CD14-positive monocyte (primary cell): ENCODE results near the gene MBNL2. TPM values are rescaled to one million over a fixed set of nuclear protein-coding genes. Genes with fewer than 3 reads are reported as not detected.

Experiments
- DNase-seq, 3 donors: peaks; one replicate each; pipeline ENCODE4 v3.0.0-alpha.2; 2011 to 2022
- H2AFZ ChIP-seq: 2 replicates; pipeline ENCODE4 v1.6.0; 2012; ENCODE audit warnings: mild to moderate bottlenecking, low read depth, low read length, inconsistent platforms; ENCODE audit not compliant: insufficient read depth, poor library complexity, severe bottlenecking
- H3K27ac ChIP-seq, 2 donors: 1 replicate in 1 of 2; 2 replicates in 1 of 2; pipeline ENCODE4 v1.5.1; 2012 to 2013; ENCODE audit warnings: low read length in 2 of 2, control low read depth in 1 of 2, inconsistent platforms in 1 of 2, low read depth in 1 of 2, mild to moderate bottlenecking in 1 of 2
- H3K27me3 ChIP-seq, 2 donors: one replicate each; pipeline versions ENCODE4 v1.6.0 to v1.6.1; 2011 to 2013; ENCODE audit warnings: low read length in 2 of 2; ENCODE audit not compliant: control insufficient read depth in 2 of 2, insufficient read depth in 2 of 2
- H3K36me3 ChIP-seq, 2 donors: replicated peaks in 1 of 2; 1 replicate in 1 of 2; 2 replicates in 1 of 2; pipeline versions ENCODE4 v1.5.1 to v1.6.1; 2012 to 2013; ENCODE audit warnings: low read length in 2 of 2, control low read depth in 1 of 2, inconsistent platforms in 1 of 2, mild to moderate bottlenecking in 1 of 2; ENCODE audit not compliant: insufficient read depth in 2 of 2, control insufficient read depth in 1 of 2
- H3K4me1 ChIP-seq, 2 donors: 1 replicate in 1 of 2; 2 replicates in 1 of 2; pipeline versions ENCODE4 v1.5.1 to v1.6.1; 2012 to 2013; ENCODE audit warnings: low read length in 2 of 2, control low read depth in 1 of 2, inconsistent platforms in 1 of 2, mild to moderate bottlenecking in 1 of 2, moderate library complexity in 1 of 2; ENCODE audit not compliant: insufficient read depth in 2 of 2, control insufficient read depth in 1 of 2
- H3K4me2 ChIP-seq: replicated peaks from 2 replicates; pipeline ENCODE3; 2012; ENCODE audit warnings: low read length, moderate library complexity, mild to moderate bottlenecking; ENCODE audit not compliant: poor library complexity, severe bottlenecking; ENCODE audit errors: extremely low read depth
- H3K4me3 ChIP-seq, 3 experiments: fragments of 200-600 bp in 1 of 3; sonication (generic) in 1 of 3; replicated peaks in 1 of 3; 1 replicate in 2 of 3; 2 replicates in 1 of 3; pipeline ENCODE4 v1.5.1; 2011 to 2013; ENCODE audit warnings: low read length in 3 of 3, mild to moderate bottlenecking in 3 of 3, control low read depth in 2 of 3, low read depth in 2 of 3, inconsistent platforms in 1 of 3, moderate library complexity in 1 of 3
- H3K79me2 ChIP-seq: 2 replicates; pipeline ENCODE4 v1.6.0; 2012; ENCODE audit warnings: mild to moderate bottlenecking, control low read depth, inconsistent platforms, low read length, moderate library complexity; ENCODE audit not compliant: insufficient read depth
- H3K9ac ChIP-seq: 2 replicates; pipeline ENCODE4 v1.6.0; 2017; ENCODE audit warnings: low read length, mild to moderate bottlenecking; ENCODE audit not compliant: insufficient read depth, poor library complexity, severe bottlenecking
- H3K9me3 ChIP-seq, 2 donors: replicated peaks in 1 of 2; 1 replicate in 1 of 2; 2 replicates in 1 of 2; pipeline versions ENCODE4 v1.5.1 to v1.6.1; 2012 to 2013; ENCODE audit warnings: low read length in 2 of 2, control low read depth in 1 of 2; ENCODE audit not compliant: control insufficient read depth in 1 of 2, insufficient read depth in 1 of 2
- H4K20me1 ChIP-seq: 2 replicates; pipeline ENCODE4 v1.6.0; 2012; ENCODE audit warnings: mild to moderate bottlenecking, low read length, control low read depth, moderate library complexity; ENCODE audit not compliant: insufficient read depth
- H3K27ac Mint-ChIP-seq, 7 donors: one replicate each; pipeline ENCODE4 v1.8.0; 2020; ENCODE audit warnings: mild to moderate bottlenecking in 7 of 7, mixed read lengths in 7 of 7, moderate library complexity in 6 of 7, inconsistent platforms in 2 of 7
- H3K27me3 Mint-ChIP-seq, 3 donors: one replicate each; pipeline ENCODE4 v1.8.0; 2021 to 2022; ENCODE audit warnings: low read depth in 3 of 3, mild to moderate bottlenecking in 3 of 3, mixed read lengths in 3 of 3, moderate library complexity in 3 of 3, inconsistent platforms in 1 of 3
- H3K36me3 Mint-ChIP-seq, 2 donors: one replicate each; pipeline ENCODE4 v1.8.0; 2020; ENCODE audit warnings: mixed read lengths in 2 of 2, inconsistent platforms in 1 of 2, mild to moderate bottlenecking in 1 of 2
- H3K4me1 Mint-ChIP-seq: one replicate; pipeline ENCODE4 v1.8.0; 2020; ENCODE audit warnings: mild to moderate bottlenecking, mixed read lengths
- H3K4me3 Mint-ChIP-seq, 2 donors: one replicate each; pipeline ENCODE4 v1.8.0; 2020; ENCODE audit warnings: mild to moderate bottlenecking in 2 of 2, mixed read lengths in 2 of 2, moderate library complexity in 1 of 2
- H3K9me3 Mint-ChIP-seq, 7 donors: one replicate each; pipeline ENCODE4 v1.8.0; 2020 to 2022; ENCODE audit warnings: mixed read lengths in 7 of 7, mild to moderate bottlenecking in 6 of 7, moderate library complexity in 6 of 7, inconsistent platforms in 2 of 7
- CTCF ChIP-seq: fragments of 200-600 bp; IDR thresholded peaks from one replicate; pipeline ENCODE4 v1.8.0; 2022; ENCODE audit warnings: antibody characterized with exemption, mild to moderate bottlenecking
- WGBS: methylation state at CpG from one replicate; pipeline ENCODE4 v1.1.5; 2013; ENCODE audit warnings: missing lambda C conversion rate; ENCODE audit not compliant: insufficient coverage; 5-methylcytosine and 5-hydroxymethylcytosine counted together
- intact Hi-C, 2 donors: fragments of 100-400 bp; cut with micrococcal nuclease; formaldehyde crosslinking; loops; one replicate each; pipeline versions ENCODE4 v1.15.0 to v1.15.1; 2023
- polyA plus RNA-seq, 3 donors: library from polyadenylated mRNA; depleted of rRNA in 1 of 3; unstranded in 2 of 3; stranded (reverse) in 1 of 3; fragments of 300-500 nt in 2 of 3; fragments of >200 nt in 1 of 3; fragmentation: Illumina TruSeq in 2 of 3; gene quantifications; 1 replicate in 2 of 3; 2 replicates in 1 of 3; pipeline ENCODE4 v1.2.3, GENCODE V29; 2012 to 2021

The MBNL2 gene
- polyA plus RNA-seq, 3 donors, result 8.5 to 15.5 (median 13.4) TPM

- no peak overlapping the region for H3K4me3 Mint-ChIP-seq
- H3K27ac Mint-ChIP-seq, result no peak overlapping the region
- peaks cover 49 to 64% of the 10 kb centered on the region in 2 donors for H3K36me3 Mint-ChIP-seq
These were observed 141.9 kb downstream of the MBNL2 start for GRCh38 chr13:97364031-97364430.

GRCh38 chr13:97364827-97365226 is 142.7 kb downstream of the MBNL2 start:
- Histone ChIP-seq H3K79me2 (no peaks in the 10 kb centered on the region), H4K20me1 (no peaks in the 10 kb centered on the region), H3K36me3 (peaks cover 32 to 60% of the 10 kb centered on the region in 2 donors), H2AFZ (no peak overlapping the region), H3K27ac (no peak overlapping the region), H3K9ac (no peak overlapping the region), H3K4me1 (peaks cover 12 to 22% of the 10 kb centered on the region in 2 donors), H3K9me3 (no peaks in the 10 kb centered on the region), H3K27me3 (no peaks in the 10 kb centered on the region), H3K4me3 (no peak overlapping the region), H3K4me2 (no peak overlapping the region)
- no CpG with 5 or more reads among the region's 4 CpGs for WGBS
- Mint-ChIP-seq H3K36me3 (peaks cover 49 to 64% of the 10 kb centered on the region in 2 donors), H3K27ac (no peak overlapping the region), H3K9me3 (peaks cover 0 to 3% (median 0%) of the 10 kb centered on the region in 7 donors), H3K4me1 (peaks cover 23% of the 10 kb centered on the region), H3K4me3 (no peak overlapping the region), H3K27me3 (no peaks in the 10 kb centered on the region)
- intact Hi-C loops, result no loop called here
- TF ChIP-seq CTCF, result no peak
- no peak for DNase-seq

More at GRCh38 chr13:97364031-97364430, 141.9 kb downstream of the MBNL2 start:
- no peak overlapping the region for H3K4me3 ChIP-seq
- no peak overlapping the region for H2AFZ ChIP-seq
- H3K79me2 ChIP-seq, result no peaks in the 10 kb centered on the region
- H3K9ac ChIP-seq, result no peak overlapping the region
- no peaks in the 10 kb centered on the region for H3K27me3 ChIP-seq
- peaks cover 32 to 60% of the 10 kb centered on the region in 2 donors for H3K36me3 ChIP-seq
- peaks cover 11 to 15% of the 10 kb centered on the region in 2 donors for H3K4me1 ChIP-seq
- DNase-seq, result no peak
- peaks cover 18% of the 10 kb centered on the region for H3K4me1 Mint-ChIP-seq
- intact Hi-C loops, result no loop called here
- no peaks in the 10 kb centered on the region for H4K20me1 ChIP-seq
- no peak overlapping the region for H3K27ac ChIP-seq
- no peak overlapping the region for H3K4me2 ChIP-seq
- no peak for TF ChIP-seq CTCF
- H3K27me3 Mint-ChIP-seq, result no peaks in the 10 kb centered on the region
- no peaks in the 10 kb centered on the region for H3K9me3 ChIP-seq
- H3K9me3 Mint-ChIP-seq, result peaks cover 0 to 3% (median 0%) of the 10 kb centered on the region in 7 donors
- WGBS, result no CpG with 5 or more reads among the region's 1 CpG
